A549 treated with DMSO at 1 μM for 4 hours (cell line): ENCODE data around the gene CCR5. TPM values are rescaled to one million over a fixed set of nuclear protein-coding genes. Genes with fewer than 3 reads are reported as not detected.

Experiments
- total RNA-seq: library from RNA; stranded (reverse); fragments of 200-300 nt; extraction: Qiagen RNA extraction; gene quantifications from 5 replicates; pipeline ENCODE4 v1.2.3, GENCODE V29; 2022; ENCODE audit warnings: low read depth

The CCR5 gene
- not detected in 5 replicates for total RNA-seq

DNA sequence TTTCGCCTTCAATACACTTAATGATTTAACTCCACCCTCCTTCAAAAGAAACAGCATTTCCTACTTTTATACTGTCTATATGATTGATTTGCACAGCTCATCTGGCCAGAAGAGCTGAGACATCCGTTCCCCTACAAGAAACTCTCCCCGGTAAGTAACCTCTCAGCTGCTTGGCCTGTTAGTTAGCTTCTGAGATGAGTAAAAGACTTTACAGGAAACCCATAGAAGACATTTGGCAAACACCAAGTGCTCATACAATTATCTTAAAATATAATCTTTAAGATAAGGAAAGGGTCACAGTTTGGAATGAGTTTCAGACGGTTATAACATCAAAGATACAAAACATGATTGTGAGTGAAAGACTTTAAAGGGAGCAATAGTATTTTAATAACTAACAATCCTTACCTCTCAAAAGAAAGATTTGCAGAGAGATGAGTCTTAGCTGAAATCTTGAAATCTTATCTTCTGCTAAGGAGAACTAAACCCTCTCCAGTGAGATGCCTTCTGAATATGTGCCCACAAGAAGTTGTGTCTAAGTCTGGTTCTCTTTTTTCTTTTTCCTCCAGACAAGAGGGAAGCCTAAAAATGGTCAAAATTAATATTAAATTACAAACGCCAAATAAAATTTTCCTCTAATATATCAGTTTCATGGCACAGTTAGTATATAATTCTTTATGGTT lies at the start of gene CCR5:
TSS of gene CCR5 (plus strand) at position 108 of the 680 bp plus-strand sequence. CDS start 1,957 bp downstream, outside the sequence.

DNA sequence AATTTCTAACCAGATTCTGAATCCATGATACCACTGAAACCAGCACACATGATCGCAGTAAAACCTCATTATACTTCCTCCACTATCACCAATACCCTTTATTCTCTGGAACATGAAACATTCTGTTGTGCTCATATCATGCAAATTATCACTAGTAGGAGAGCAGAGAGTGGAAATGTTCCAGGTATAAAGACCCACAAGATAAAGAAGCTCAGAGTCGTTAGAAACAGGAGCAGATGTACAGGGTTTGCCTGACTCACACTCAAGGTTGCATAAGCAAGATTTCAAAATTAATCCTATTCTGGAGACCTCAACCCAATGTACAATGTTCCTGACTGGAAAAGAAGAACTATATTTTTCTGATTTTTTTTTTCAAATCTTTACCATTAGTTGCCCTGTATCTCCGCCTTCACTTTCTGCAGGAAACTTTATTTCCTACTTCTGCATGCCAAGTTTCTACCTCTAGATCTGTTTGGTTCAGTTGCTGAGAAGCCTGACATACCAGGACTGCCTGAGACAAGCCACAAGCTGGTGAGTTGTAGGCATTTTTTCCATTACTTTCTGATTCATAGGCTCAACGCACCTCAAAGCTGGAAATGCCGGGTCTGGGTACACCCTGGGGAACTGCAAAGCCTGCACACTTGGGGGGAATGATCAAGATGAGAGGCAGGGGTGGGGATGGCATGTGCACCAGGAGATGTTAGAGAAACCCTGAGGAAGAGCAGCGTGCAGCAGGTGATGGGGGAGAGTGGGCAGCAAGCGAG lies 16.9 kb upstream of the CCR5 start, which contains the start of gene CCR2:
TSS of gene CCR2 (plus strand) at position 465 of the 764 bp plus-strand sequence. CDS start 3,417 bp downstream, outside the sequence.

DNA sequence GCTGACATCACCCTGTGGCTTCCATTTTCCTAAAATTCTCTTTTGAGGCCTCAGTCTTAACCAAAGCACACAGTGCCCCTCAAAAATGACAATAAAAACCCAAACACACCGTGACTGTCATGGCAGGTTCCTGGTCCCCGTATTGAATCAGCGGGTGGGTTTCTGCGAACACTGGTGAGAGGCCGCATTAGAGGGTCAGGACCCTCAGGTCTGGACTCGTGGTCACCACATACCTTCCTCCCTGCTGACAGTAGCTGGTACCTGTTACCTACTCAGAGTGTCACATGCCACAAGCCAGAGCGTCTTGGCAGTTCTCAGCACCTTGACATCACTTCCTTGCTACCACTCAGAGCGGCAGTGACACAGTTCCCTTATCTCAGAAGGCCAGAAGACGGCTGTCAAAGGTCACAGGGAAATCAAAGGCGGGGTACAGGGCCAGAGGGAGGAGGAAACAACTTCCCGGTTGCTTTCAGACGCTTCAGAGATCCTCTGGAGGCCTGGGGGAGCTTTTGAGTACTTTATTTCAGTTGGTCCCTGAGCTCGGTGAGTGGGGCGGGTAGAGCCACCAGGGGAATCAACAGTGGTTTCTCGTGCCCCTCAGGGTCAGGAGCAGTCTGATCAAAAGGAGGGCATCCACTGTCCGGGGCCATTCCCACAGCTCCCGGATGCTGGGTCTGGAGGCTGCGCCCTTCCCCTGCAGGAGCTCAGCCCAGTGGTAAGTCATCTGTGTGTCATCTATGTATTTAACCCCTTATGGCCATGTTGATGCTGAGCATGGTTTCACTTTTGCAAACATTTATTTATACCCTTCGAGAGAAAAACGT lies 36.3 kb downstream of the CCR5 start, which contains the start of the genes CCR5AS and CCRL2:
TSS of gene CCR5AS (minus strand) at position 279 of the 824 bp plus-strand sequence.
TSS of gene CCRL2 (plus strand) at position 472 of the 824 bp plus-strand sequence. CDS start 821 bp downstream, outside the sequence.

Other genes with a start within 250 kb of the CCR5 start
- 0.07 TPM in 1 of 5 replicates, not detected in the others for gene CCR1, start 162.6 kb upstream of the CCR5 start, total RNA-seq
- not detected in 5 replicates for gene CCR3, start 128.5 kb upstream of the CCR5 start, total RNA-seq
- not detected in 5 replicates for gene CCR2, start 16.8 kb upstream of the CCR5 start, total RNA-seq
- 0.15 to 0.38 TPM (median 0.17 TPM) in 5 replicates for gene CCRL2, start 36.3 kb downstream of the CCR5 start, total RNA-seq
- gene LTF, start 94.0 kb downstream of the CCR5 start, total RNA-seq = not detected in 5 replicates
- gene RTP3, start 127.0 kb downstream of the CCR5 start, total RNA-seq = not detected in 5 replicates
- gene LRRC2, start 195.4 kb downstream of the CCR5 start, total RNA-seq = 0.04 TPM in 1 of 5 replicates, not detected in the others
- gene FAM240A, start 241.6 kb downstream of the CCR5 start, total RNA-seq = not detected in 5 replicates